ES-I3 (cell line): ENCODE data around the gene TMEM245.
"Not testable (repeated sequence)": the region's sequence is repeated elsewhere in the genome, so short reads cannot be mapped to it uniquely, and the experiment has no call there.

Experiments used
- H3K36me3 ChIP-seq: 2 replicates; pipeline ENCODE4 v1.6.1; 2013; ENCODE audit warnings: mild to moderate bottlenecking, low read length, control low read depth, moderate library complexity; ENCODE audit not compliant: insufficient read depth
- H3K4me1 ChIP-seq: 2 replicates; pipeline ENCODE4 v1.6.1; 2013; ENCODE audit warnings: mild to moderate bottlenecking, control low read depth, low read length; ENCODE audit not compliant: insufficient read depth
- H3K9ac ChIP-seq: 2 replicates; pipeline ENCODE4 v1.6.1; 2013; ENCODE audit warnings: low read depth, mild to moderate bottlenecking, low read length, moderate library complexity
- H3K9me3 ChIP-seq: 2 replicates; pipeline ENCODE4 v1.6.1; 2013; ENCODE audit warnings: mild to moderate bottlenecking, low read length, moderate library complexity; ENCODE audit not compliant: control insufficient read depth, insufficient read depth

TMEM245 gene

GRCh38 chr9:108972186-108972585 is 147.6 kb downstream of the TMEM245 start:
- no peak overlapping the region for H3K9ac ChIP-seq
- no peaks in the 10 kb centered on the region for H3K36me3 ChIP-seq
- no peaks in the 10 kb centered on the region for H3K9me3 ChIP-seq
- no peaks in the 10 kb centered on the region for H3K4me1 ChIP-seq

- H3K4me1 ChIP-seq, H3K9me3 ChIP-seq, H3K9ac ChIP-seq, H3K36me3 ChIP-seq: not testable (repeated sequence)
These were observed 148.4 kb downstream of the TMEM245 start for GRCh38 chr9:108971392-108971791.

- Histone ChIP-seq H3K4me1 (no peaks in the 10 kb centered on the region), H3K36me3 (no peaks in the 10 kb centered on the region), H3K9me3 (no peaks in the 10 kb centered on the region), H3K9ac (no peak overlapping the region)
These were observed 151.8 kb downstream of the TMEM245 start for GRCh38 chr9:108967916-108968315.
